IMR-90 (cell line): ENCODE data around the gene ZNF835. TPM values are rescaled to one million over a fixed set of nuclear protein-coding genes. Genes with fewer than 3 reads are reported as not detected.

Experiments used
- ATAC-seq: fragments of 200-7000 bp; cut with Tn5 transposase; 2 replicates; pipeline ENCODE4 v1.9.1; 2020; ENCODE audit warnings: low read depth, mild to moderate bottlenecking, moderate library complexity
- BruUV-seq: library from RNA; stranded (reverse); fragments of 400-500 nt; replicated peaks from 2 replicates; lab custom pipeline; 2021; lab: Mats Ljungman, UMichigan
- CTCF ChIA-PET: fragments of 300-600 bp; formaldehyde crosslinking; extraction: SDS; loops from one replicate; lab custom pipeline; 2021; ENCODE audit warnings: antibody characterized with exemption; lab: Yijun Ruan, JAX
- POLR2A ChIA-PET: fragments of 300-600 bp; sonication (Branson Sonifier 250); formaldehyde crosslinking; loops from one replicate; lab custom pipeline; 2022; ENCODE audit warnings: antibody characterized with exemption; ENCODE audit not compliant: unreplicated experiment; lab: Charles Lee
- DNase-seq: peaks from one replicate; pipeline ENCODE4 v3.0.0; 2013
- H2AFZ ChIP-seq: replicated peaks from 2 replicates; pipeline ENCODE3; 2013; ENCODE audit warnings: low read length, mild to moderate bottlenecking; ENCODE audit not compliant: poor library complexity
- H2AK5ac ChIP-seq: 2 replicates; pipeline ENCODE4 v1.6.1; 2013; ENCODE audit warnings: low read depth, low read length, inconsistent platforms
- H2AK9ac ChIP-seq: replicated peaks from 2 replicates; pipeline ENCODE3; 2013; ENCODE audit warnings: mild to moderate bottlenecking, low read depth, low read length, moderate library complexity; ENCODE audit not compliant: poor library complexity
- H2BK120ac ChIP-seq: 2 replicates; pipeline ENCODE4 v1.6.1; 2013; ENCODE audit warnings: low read depth, low read length, inconsistent platforms
- H2BK15ac ChIP-seq: 3 replicates; pipeline ENCODE4 v1.6.1; 2013; ENCODE audit warnings: low read depth, low read length, inconsistent platforms
- H2BK20ac ChIP-seq: 2 replicates; pipeline ENCODE4 v1.6.1; 2013; ENCODE audit warnings: low read depth, mild to moderate bottlenecking, inconsistent platforms, low read length, moderate library complexity
- H2BK5ac ChIP-seq: 2 replicates; pipeline ENCODE4 v1.6.1; 2013; ENCODE audit warnings: mild to moderate bottlenecking, low read depth, low read length, inconsistent platforms; ENCODE audit not compliant: poor library complexity, severe bottlenecking
- H3K14ac ChIP-seq: replicated peaks from 2 replicates; pipeline ENCODE4 v1.6.1; 2013; ENCODE audit warnings: low read depth, low read length, inconsistent platforms
- H3K18ac ChIP-seq: 2 replicates; pipeline ENCODE4 v1.6.1; 2013; ENCODE audit warnings: low read depth, low read length, control low read depth
- H3K23ac ChIP-seq: 2 replicates; pipeline ENCODE4 v1.6.1; 2013; ENCODE audit warnings: low read depth, low read length, inconsistent platforms
- H3K27ac ChIP-seq: 2 replicates; pipeline ENCODE4 v1.5.1; 2013; ENCODE audit warnings: mild to moderate bottlenecking, control low read depth, low read length; ENCODE audit not compliant: insufficient read depth
- H3K27me3 ChIP-seq: 2 replicates; pipeline ENCODE4 v1.6.1; 2013; ENCODE audit warnings: low read length; ENCODE audit not compliant: control insufficient read depth, insufficient read depth
- H3K36me3 ChIP-seq: 2 replicates; pipeline ENCODE4 v1.6.1; 2013; ENCODE audit warnings: low read length, mixed read lengths; ENCODE audit not compliant: control insufficient read depth, insufficient read depth
- H3K4ac ChIP-seq: 2 replicates; pipeline ENCODE4 v1.6.1; 2013; ENCODE audit warnings: low read depth, low read length, inconsistent platforms
- H3K4me1 ChIP-seq: 2 replicates; pipeline ENCODE4 v1.6.1; 2013; ENCODE audit warnings: low read length, mixed read lengths; ENCODE audit not compliant: control insufficient read depth, insufficient read depth
- H3K4me2 ChIP-seq: 2 replicates; pipeline ENCODE4 v1.6.1; 2013; ENCODE audit warnings: low read depth, mild to moderate bottlenecking, control low read depth, low read length, moderate library complexity
- H3K4me3 ChIP-seq: 2 replicates; pipeline ENCODE4 v1.5.1; 2013; ENCODE audit warnings: low read depth, mild to moderate bottlenecking, control low read depth, low read length, moderate library complexity; ENCODE audit not compliant: insufficient read depth
- H3K56ac ChIP-seq: 2 replicates; pipeline ENCODE4 v1.6.1; 2013; ENCODE audit warnings: low read length, inconsistent platforms; ENCODE audit not compliant: insufficient read depth; ENCODE audit errors: extremely low read depth
- H3K79me1 ChIP-seq, 2 experiments: 2 replicates each; pipeline ENCODE4 v1.6.1; 2013; ENCODE audit warnings: low read length in 2 of 2, inconsistent platforms in 1 of 2, low read depth in 1 of 2
- H3K9ac ChIP-seq: 2 replicates; pipeline ENCODE4 v1.6.1; 2013; ENCODE audit warnings: low read depth, low read length, control low read depth
- H3K9me1 ChIP-seq: 2 replicates; pipeline ENCODE4 v1.6.1; 2013; ENCODE audit warnings: low read length, inconsistent platforms; ENCODE audit not compliant: insufficient read depth
- H3K9me3 ChIP-seq: 2 replicates; pipeline ENCODE4 v1.6.1; 2013; ENCODE audit warnings: low read length; ENCODE audit not compliant: control insufficient read depth, insufficient read depth
- H4K20me1 ChIP-seq: 2 replicates; pipeline ENCODE4 v1.6.1; 2013; ENCODE audit warnings: low read length, inconsistent platforms; ENCODE audit not compliant: insufficient read depth
- H4K5ac ChIP-seq: 2 replicates; pipeline ENCODE4 v1.6.1; 2013; ENCODE audit warnings: mild to moderate bottlenecking, low read depth, low read length, control low read depth
- H4K8ac ChIP-seq, 2 experiments: 2 replicates each; pipeline ENCODE4 v1.6.1; 2013; ENCODE audit warnings: low read depth in 2 of 2, low read length in 2 of 2, control low read depth in 1 of 2, inconsistent platforms in 1 of 2
- H4K91ac ChIP-seq: 2 replicates; pipeline ENCODE4 v1.6.1; 2013; ENCODE audit warnings: low read depth, low read length, inconsistent platforms; ENCODE audit not compliant: insufficient read depth
- CEBPB ChIP-seq: IDR thresholded peaks from 2 replicates; pipeline ENCODE4 v1.6.1; 2012; ENCODE audit warnings: low read depth, low read length, improper control_type of control experiment
- CHD1 ChIP-seq: IDR thresholded peaks from 2 replicates; pipeline ENCODE4 v1.6.1; 2012; ENCODE audit warnings: low read depth, low read length, improper control_type of control experiment
- ELK1 ChIP-seq: fragments of 150-350 bp; IDR thresholded peaks from 2 replicates; pipeline ENCODE4 v1.6.1; 2016; ENCODE audit warnings: low read depth, mild to moderate bottlenecking, low read length, moderate library complexity, borderline replicate concordance
- FOS ChIP-seq: fragments of 150-350 bp; IDR thresholded peaks from 2 replicates; pipeline ENCODE4 v1.6.1; 2016; ENCODE audit warnings: low read depth, low read length
- WGBS, 2 experiments: methylation state at CpG; one replicate each; pipeline versions ENCODE4 v1.1.5 to v1.1.7; 2013; ENCODE audit warnings: missing lambda C conversion rate in 2 of 2; ENCODE audit not compliant: insufficient read length in 1 of 2; ENCODE audit errors: extremely low coverage in 2 of 2; 5-methylcytosine and 5-hydroxymethylcytosine counted together
- dilution Hi-C: fragments of 300-500 bp; cut with HindIII; formaldehyde crosslinking; loops from one replicate; pipeline ENCODE4 v1.14.3; 2018; ENCODE audit warnings: low sequenced_read_pairs; ENCODE audit not compliant: unreplicated experiment
- in situ Hi-C: fragments of 300-500 bp; cut with MboI; formaldehyde crosslinking; loops from 3 replicates; pipeline ENCODE4 v1.14.3; 2019; ENCODE audit warnings: low sequenced_read_pairs, inconsistent platforms, mixed read lengths
- intact Hi-C: fragments of 100-400 bp; cut with micrococcal nuclease; formaldehyde crosslinking; loops from 2 replicates; pipeline ENCODE4 v1.10.0; 2022
- polyA plus RNA-seq, 3 experiments: library from polyadenylated mRNA; depleted of rRNA; stranded (reverse); fragments of >200 nt; gene quantifications; 2 replicates each; pipeline ENCODE4 v1.2.3, GENCODE V29; 2012; ENCODE audit warnings: low replicate concordance in 1 of 3
- total RNA-seq: library from RNA; depleted of rRNA; stranded (reverse); fragments of >200 nt; gene quantifications from 2 replicates; pipeline ENCODE4 v1.2.3, GENCODE V29; 2012

The ZNF835 gene
- total and polyA plus RNA-seq, 2 of the 4 experiments (the other 2 are of a cell fraction): not detected

- TF ChIP-seq FOS (no peak), ELK1 (no peak), CHD1 (no peak), CEBPB (no peak)
- H3K14ac ChIP-seq: no peak overlapping the region
- no peak overlapping the region for H2BK15ac ChIP-seq
- no peak overlapping the region for H4K5ac ChIP-seq
- no peak overlapping the region for H3K4me2 ChIP-seq
- no TSS peak for BruUV-seq
- no peak overlapping the region for H2AK9ac ChIP-seq
- intact Hi-C loops: no loop called here
- no peak overlapping the region for H2BK20ac ChIP-seq
- H3K9me1 ChIP-seq: no peaks in the 10 kb centered on the region
- no peak overlapping the region for H3K18ac ChIP-seq
- no peak overlapping the region for H2BK120ac ChIP-seq
- H4K20me1 ChIP-seq: no peaks in the 10 kb centered on the region
- H4K91ac ChIP-seq: no peak overlapping the region
- dilution Hi-C loops: no loop called here
- no peak overlapping the region for H2AK5ac ChIP-seq
- no peak overlapping the region for H3K9ac ChIP-seq
- no peak overlapping the region for H2AFZ ChIP-seq
- no peak overlapping the region for H3K56ac ChIP-seq
- DNase-seq (no peak), ATAC-seq (no peak)
- H4K8ac ChIP-seq: no peak overlapping the region
- POLR2A ChIA-PET: no interaction called here
- CTCF ChIA-PET: no interaction called here
- in situ Hi-C loops: no loop called here
- H2BK5ac ChIP-seq: no peak overlapping the region
- H3K23ac ChIP-seq: no peak overlapping the region
- H3K4me3 ChIP-seq: no peak overlapping the region
- H3K27me3 ChIP-seq: no peaks in the 10 kb centered on the region
- WGBS, 2 experiments: no CpG with 5 or more reads among the region's 9 CpGs
- H3K9me3 ChIP-seq: peaks cover 49% of the 10 kb centered on the region
- H3K79me1 ChIP-seq: no peaks in the 10 kb centered on the region
- H3K27ac ChIP-seq: no peak overlapping the region
- H3K4me1 ChIP-seq: no peaks in the 10 kb centered on the region
- no peaks in the 10 kb centered on the region for H3K36me3 ChIP-seq
- H3K4ac ChIP-seq: no peak overlapping the region
Measured at GRCh38 chr19:56668676-56669075, 2.9 kb downstream of the ZNF835 start.
